Esophagus squamous epithelium (tissue), 4 donors: ENCODE results near the gene C4BPB.

Experiments
- POLR2A ChIP-seq, 4 donors: fragments of 450-650 bp; IDR thresholded peaks; one replicate each; pipeline ENCODE4 v1.6.1; 2017; ENCODE audit warnings: antibody characterized with exemption in 4 of 4, mild to moderate bottlenecking in 4 of 4, moderate library complexity in 3 of 4
- TF ChIP-seq, protein P1 (sequence below), 6 experiments: fragments of 450-650 bp in 4 of 6; fragments of 200-600 bp in 2 of 6; sonication (generic) in 2 of 6; IDR thresholded peaks; one replicate each; pipeline ENCODE4 v1.5.1; 2016 to 2019; ENCODE audit warnings: antibody characterized with exemption in 6 of 6, mild to moderate bottlenecking in 4 of 6, moderate library complexity in 4 of 6

DNA sequence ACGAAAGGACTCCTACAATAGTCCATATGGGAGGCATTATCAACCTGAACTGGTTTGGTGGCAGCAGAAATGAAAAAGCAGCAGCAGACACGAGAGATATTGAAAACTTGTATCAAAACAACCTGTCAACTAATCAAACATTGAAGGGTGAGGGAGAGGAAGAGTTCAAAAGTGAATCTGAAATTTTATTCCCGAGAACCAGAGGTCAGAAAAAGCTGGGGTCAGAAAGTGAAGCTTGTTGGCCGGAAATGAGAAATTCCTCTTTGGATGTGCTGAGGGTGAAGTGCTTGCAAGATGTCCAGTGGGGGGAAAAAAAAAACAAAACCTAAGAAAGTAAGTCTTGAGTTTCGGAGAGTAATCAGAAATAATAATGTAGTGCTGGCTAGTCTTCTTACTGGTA is 13.5 kb downstream of the C4BPB start:
- TF ChIP-seq, protein P1, sequence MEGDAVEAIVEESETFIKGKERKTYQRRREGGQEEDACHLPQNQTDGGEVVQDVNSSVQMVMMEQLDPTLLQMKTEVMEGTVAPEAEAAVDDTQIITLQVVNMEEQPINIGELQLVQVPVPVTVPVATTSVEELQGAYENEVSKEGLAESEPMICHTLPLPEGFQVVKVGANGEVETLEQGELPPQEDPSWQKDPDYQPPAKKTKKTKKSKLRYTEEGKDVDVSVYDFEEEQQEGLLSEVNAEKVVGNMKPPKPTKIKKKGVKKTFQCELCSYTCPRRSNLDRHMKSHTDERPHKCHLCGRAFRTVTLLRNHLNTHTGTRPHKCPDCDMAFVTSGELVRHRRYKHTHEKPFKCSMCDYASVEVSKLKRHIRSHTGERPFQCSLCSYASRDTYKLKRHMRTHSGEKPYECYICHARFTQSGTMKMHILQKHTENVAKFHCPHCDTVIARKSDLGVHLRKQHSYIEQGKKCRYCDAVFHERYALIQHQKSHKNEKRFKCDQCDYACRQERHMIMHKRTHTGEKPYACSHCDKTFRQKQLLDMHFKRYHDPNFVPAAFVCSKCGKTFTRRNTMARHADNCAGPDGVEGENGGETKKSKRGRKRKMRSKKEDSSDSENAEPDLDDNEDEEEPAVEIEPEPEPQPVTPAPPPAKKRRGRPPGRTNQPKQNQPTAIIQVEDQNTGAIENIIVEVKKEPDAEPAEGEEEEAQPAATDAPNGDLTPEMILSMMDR (IDR thresholded peaks at IDR 0.05), result no peak
- TF ChIP-seq POLR2A (IDR thresholded peaks at IDR 0.05), result no peak
